Esophagus squamous epithelium (tissue), 5 donors: ENCODE measurements around the gene CDC16. TPM values are rescaled to one million over a fixed set of nuclear protein-coding genes. Genes with fewer than 3 reads are reported as not detected.
A peak's percentile ranks its signal among the peaks of the same experiment; 100 is the strongest.

Source experiments
- DNase-seq: peaks from one replicate; lab custom pipeline; 2025; lab: John Stamatoyannopoulos, UW
- H3K27ac ChIP-seq, 4 donors: fragments of 200-600 bp; sonication (generic); one replicate each; pipeline ENCODE4 v1.5.1; 2016 to 2019; ENCODE audit warnings: mild to moderate bottlenecking in 1 of 4
- H3K27me3 ChIP-seq, 4 donors: fragments of 200-600 bp; sonication (generic); 1 replicate in 3 of 4; 2 replicates in 1 of 4; pipeline versions ENCODE4 v1.5.1 to v1.6.0; 2017 to 2021; ENCODE audit warnings: antibody characterized with exemption in 1 of 4
- H3K36me3 ChIP-seq, 3 donors: fragments of 200-600 bp; sonication (generic); one replicate each; pipeline ENCODE4 v1.5.1; 2016 to 2019
- H3K4me1 ChIP-seq, 3 donors: fragments of 200-600 bp; sonication (generic); one replicate each; pipeline ENCODE4 v1.5.1; 2017 to 2019
- H3K4me3 ChIP-seq, 4 donors: fragments of 200-600 bp; sonication (generic); 1 replicate in 3 of 4; 2 replicates in 1 of 4; pipeline ENCODE4 v1.5.1; 2016 to 2019; ENCODE audit warnings: mild to moderate bottlenecking in 2 of 4, moderate library complexity in 1 of 4
- H3K9me3 ChIP-seq, 3 donors: fragments of 200-600 bp; sonication (generic); one replicate each; pipeline ENCODE4 v1.5.1; 2016 to 2019
- CTCF ChIP-seq, 6 experiments: fragments of 450-650 bp in 4 of 6; fragments of 200-600 bp in 2 of 6; sonication (generic) in 2 of 6; IDR thresholded peaks; one replicate each; pipeline ENCODE4 v1.5.1; 2016 to 2019; ENCODE audit warnings: antibody characterized with exemption in 6 of 6, mild to moderate bottlenecking in 4 of 6, moderate library complexity in 4 of 6
- POLR2A ChIP-seq, 4 donors: fragments of 450-650 bp; IDR thresholded peaks; one replicate each; pipeline ENCODE4 v1.6.1; 2017; ENCODE audit warnings: antibody characterized with exemption in 4 of 4, mild to moderate bottlenecking in 4 of 4, moderate library complexity in 3 of 4
- WGBS, 2 donors: methylation state at CpG; one replicate each; pipeline ENCODE4 v1.1.5; 2018; 5-methylcytosine and 5-hydroxymethylcytosine counted together
- intact Hi-C: fragments of 100-400 bp; cut with DNase I; formaldehyde crosslinking; loops from one replicate; pipeline ENCODE4 v1.15.0; 2022
- total RNA-seq, 4 donors: library from RNA; depleted of rRNA; stranded (reverse); fragments of >200 nt; gene quantifications; one replicate each; pipeline ENCODE4 v1.1.0, GENCODE V29; 2016
- donor health status: DM: yes; HTN: yes; CAD: no.

The CDC16 gene
- total RNA-seq, 4 donors from 2014 or later, result 22.9 to 40.2 (median 30.2) TPM

GRCh38 chr13:114226088-114226487, 8.6 kb upstream of the CDC16 start:
- no peaks in the 10 kb centered on the region for H3K9me3 ChIP-seq
- H3K27me3 ChIP-seq, result peaks cover 0 to 41% (median 0%) of the 10 kb centered on the region in 4 donors
- 55 to 77% methylated on average over 10 of the region's 11 CpGs for WGBS, 2 donors
- TF ChIP-seq CTCF (IDR thresholded peaks at IDR 0.05), result no peak
- TF ChIP-seq POLR2A (IDR thresholded peaks at IDR 0.05), result no peak
- peaks cover 0 to 8% (median 4%) of the 10 kb centered on the region in 3 donors for H3K4me1 ChIP-seq
- H3K27ac ChIP-seq, result no peak overlapping the region
- intact Hi-C loops, result loop anchor here (2.0 kb wide), 1 partner anchor 273 kb away; no protein-coding TSS in a partner anchor
- no peak for DNase-seq
- no peaks in the 10 kb centered on the region for H3K36me3 ChIP-seq
- H3K4me3 ChIP-seq, result no peak overlapping the region

GRCh38 chr13:114226699-114227323, 7.9 kb upstream of the CDC16 start:
- H3K36me3 ChIP-seq, result no peaks in the 10 kb centered on the region
- no peak for DNase-seq
- TF ChIP-seq POLR2A (IDR thresholded peaks at IDR 0.05), result no peak
- peak; percentile 89 to 97 (median 95) for TF ChIP-seq CTCF (IDR thresholded peaks at IDR 0.05)
- H3K9me3 ChIP-seq, result no peaks in the 10 kb centered on the region
- H3K4me1 ChIP-seq, result peaks cover 0 to 8% (median 4%) of the 10 kb centered on the region in 3 donors
- H3K27me3 ChIP-seq, result peaks cover 0 to 41% (median 0%) of the 10 kb centered on the region in 4 donors
- intact Hi-C loops, result loop anchor here (2.0 kb wide), 1 partner anchor 274 kb away; no protein-coding TSS in a partner anchor
- no peak overlapping the region for H3K27ac ChIP-seq
- no peak overlapping the region for H3K4me3 ChIP-seq
- whole genome bisulfite sequencing, 2 donors, result 7 to 8% methylated on average over 11 to 16 of the region's 19 CpGs

DNA sequence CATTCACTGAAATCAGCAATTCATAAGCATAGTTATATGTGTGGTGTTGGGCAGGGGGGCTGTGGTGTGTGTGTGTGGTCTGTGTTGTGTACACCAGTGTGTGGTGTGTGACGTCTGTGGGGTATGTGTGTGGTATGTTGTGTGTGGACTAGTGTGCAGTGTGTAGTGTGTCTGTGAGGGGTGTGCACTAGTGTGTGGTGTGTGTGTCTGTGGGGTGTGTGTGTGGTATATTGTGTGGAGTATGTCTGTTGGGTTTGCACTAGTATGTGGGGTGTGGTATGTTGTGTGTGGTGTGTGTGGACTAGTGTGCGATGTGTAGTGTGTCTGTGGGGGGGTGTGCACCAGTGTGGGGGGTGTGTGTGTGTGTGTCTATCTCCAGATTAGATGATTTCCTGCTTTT, 7.2 kb upstream of the CDC16 start:
- intact Hi-C loops, result loop anchor here (2.0 kb wide), 1 partner anchor 275 kb away; no protein-coding TSS in a partner anchor
- no peak overlapping the region for H3K4me3 ChIP-seq
- no peaks in the 10 kb centered on the region for H3K9me3 ChIP-seq
- TF ChIP-seq CTCF (IDR thresholded peaks at IDR 0.05) (no peak), POLR2A (IDR thresholded peaks at IDR 0.05) (no peak)
- no peak for DNase-seq
- no peaks in the 10 kb centered on the region for H3K36me3 ChIP-seq
- H3K4me1 ChIP-seq, result peaks cover 0 to 8% (median 4%) of the 10 kb centered on the region in 3 donors
- no peak overlapping the region for H3K27ac ChIP-seq
- peaks cover 0 to 41% (median 0%) of the 10 kb centered on the region in 4 donors for H3K27me3 ChIP-seq
- whole genome bisulfite sequencing, 2 donors, result 55 to 81% methylated on average over 2 of the region's 2 CpGs

GRCh38 chr13:114228176-114228575, 6.5 kb upstream of the CDC16 start:
- DNase-seq, result no peak
- Histone ChIP-seq H3K9me3 (no peaks in the 10 kb centered on the region), H3K27me3 (peaks cover 0 to 41% (median 0%) of the 10 kb centered on the region in 4 donors), H3K4me3 (no peak overlapping the region), H3K4me1 (peaks cover 0 to 8% (median 4%) of the 10 kb centered on the region in 3 donors), H3K36me3 (no peaks in the 10 kb centered on the region), H3K27ac (no peak overlapping the region)
- intact Hi-C loops, result no loop called here
- TF ChIP-seq CTCF (IDR thresholded peaks at IDR 0.05), result no peak
- TF ChIP-seq POLR2A (IDR thresholded peaks at IDR 0.05), result no peak
- 58 to 63% methylated on average over 7 to 8 of the region's 9 CpGs for WGBS, 2 donors

DNA sequence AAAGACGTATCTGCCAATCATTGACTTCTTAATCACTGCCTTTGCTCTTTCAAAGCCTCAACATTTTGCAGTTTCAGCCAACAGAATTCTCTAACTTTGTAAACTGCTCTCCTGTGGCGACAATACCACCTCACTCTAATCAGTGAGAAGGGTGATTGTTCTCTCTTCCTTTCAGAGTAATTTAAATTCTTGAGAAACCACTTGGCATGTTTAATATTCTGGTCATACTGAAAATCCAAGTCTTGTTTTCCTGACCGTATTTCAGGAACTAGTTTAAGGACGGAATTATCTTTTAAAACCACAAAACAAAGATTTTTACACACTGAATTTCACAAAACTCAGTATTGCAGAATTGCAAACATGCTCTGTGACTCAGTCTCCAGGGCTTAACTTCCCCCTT, 5.2 kb upstream of the CDC16 start:
- Histone ChIP-seq H3K36me3 (no peaks in the 10 kb centered on the region), H3K27ac (no peak overlapping the region), H3K27me3 (peaks cover 0 to 41% (median 0%) of the 10 kb centered on the region in 4 donors), H3K4me1 (peaks cover 0 to 8% (median 8%) of the 10 kb centered on the region in 3 donors), H3K4me3 (no peak overlapping the region), H3K9me3 (no peaks in the 10 kb centered on the region)
- WGBS, 2 donors, result 49 to 54% methylated on average over 4 of the region's 4 CpGs
- intact Hi-C loops, result no loop called here
- no peak for DNase-seq
- no peak for TF ChIP-seq POLR2A (IDR thresholded peaks at IDR 0.05)
- TF ChIP-seq CTCF (IDR thresholded peaks at IDR 0.05), result no peak
